T-helper 9 cell (primary cell): Measurements from ENCODE around the gene PLIN1.

Source experiments
- DNase-seq: peaks from one replicate; pipeline ENCODE4 v3.0.0-alpha.2; 2020

PLIN1 gene

GRCh38 chr15:89671687-89672086 is 7.5 kb downstream of the PLIN1 start:
- DNase-seq: no peak

DNA sequence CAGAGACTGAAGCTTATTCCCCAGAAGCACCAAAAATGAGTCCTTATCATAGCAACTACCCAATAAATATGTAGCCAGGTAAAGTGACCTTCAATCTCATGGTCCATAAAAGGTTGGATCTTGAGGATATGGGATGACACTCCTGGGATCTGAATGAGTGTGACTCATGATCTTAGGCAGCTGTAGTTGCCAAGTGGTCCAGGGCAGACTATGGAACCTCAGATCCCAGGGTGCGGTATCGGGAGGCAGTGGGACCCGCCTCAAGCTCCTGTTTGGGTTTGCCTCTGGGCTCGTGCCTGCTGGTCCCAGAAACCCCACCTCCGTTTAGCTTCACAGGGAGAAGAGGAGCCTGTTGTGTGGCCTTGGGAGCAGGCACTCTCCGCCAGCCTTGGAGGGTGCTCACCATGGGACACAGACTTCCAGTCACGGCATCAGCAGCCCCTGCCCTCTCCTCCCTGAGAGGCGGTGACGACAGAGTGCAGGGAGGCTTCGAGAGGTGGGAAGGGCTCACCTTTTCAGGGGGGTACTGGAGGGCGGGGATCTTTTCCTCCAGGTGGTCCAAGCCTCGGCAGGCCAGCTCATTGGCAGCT is 8.1 kb downstream of the PLIN1 start:
- no peak for DNase-seq

- DNase-seq: no peak
Observed at GRCh38 chr15:89669941-89670340, 9.2 kb downstream of the PLIN1 start.

GRCh38 chr15:89669309-89669865 is 9.8 kb downstream of the PLIN1 start:
- no peak for DNase-seq

DNA sequence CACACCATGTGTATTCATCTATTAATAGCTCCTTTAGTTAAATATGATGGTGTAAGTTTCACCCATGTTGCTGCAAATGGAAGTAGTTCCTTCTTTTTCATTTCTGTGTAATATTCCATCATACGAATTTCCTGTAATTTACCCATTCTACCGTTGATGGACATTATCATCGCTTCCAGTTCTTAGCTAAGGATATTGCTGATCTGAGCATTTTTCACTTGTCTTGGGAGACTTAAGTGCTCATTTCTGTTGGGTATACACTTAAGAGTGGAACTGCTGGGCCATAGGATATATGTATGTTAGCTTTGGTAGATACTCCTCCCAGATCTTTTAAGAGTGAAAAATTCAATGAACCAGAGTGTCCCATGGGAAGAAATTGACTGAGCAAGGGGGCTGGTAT is 11.0 kb downstream of the PLIN1 start:
- no peak for DNase-seq

- no peak for DNase-seq
Observed at GRCh38 chr15:89667706-89667960, 11.5 kb downstream of the PLIN1 start.

GRCh38 chr15:89666858-89667705 is 12.1 kb downstream of the PLIN1 start:
- DNase-seq: no peak

DNA sequence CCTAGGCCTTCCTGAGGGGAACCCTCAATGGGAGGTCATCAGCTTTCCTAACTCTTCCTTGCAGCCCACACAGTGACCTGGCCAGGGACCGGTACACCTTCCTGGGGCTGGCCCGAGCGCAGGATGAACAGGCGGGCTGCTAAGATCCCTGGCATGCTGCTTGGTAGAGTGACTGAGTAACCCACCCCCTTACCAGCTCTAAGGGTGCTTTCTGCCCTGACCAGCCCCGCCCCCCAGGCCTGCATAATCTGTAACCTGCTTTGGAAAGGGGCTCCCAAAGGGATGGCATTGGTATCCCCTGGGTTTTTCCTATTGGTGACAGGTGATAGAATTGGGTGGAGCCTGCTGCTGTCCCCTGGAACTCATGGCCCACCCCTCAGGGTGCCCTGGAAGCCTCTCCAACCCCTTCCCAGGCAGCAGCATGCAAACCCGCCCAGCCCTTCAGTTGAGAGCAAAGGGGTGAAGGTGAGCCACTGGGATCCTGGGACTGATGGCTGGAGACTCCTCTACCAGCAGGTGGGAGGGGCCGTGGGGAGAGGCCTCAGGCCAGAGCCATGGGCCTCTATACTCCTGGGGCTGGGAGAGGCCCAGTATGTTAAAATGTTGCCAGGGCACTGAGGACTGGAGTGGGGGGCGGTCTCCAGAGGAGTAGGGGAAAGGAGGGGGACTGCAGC is 12.8 kb downstream of the PLIN1 start:
- DNase-seq: no peak

DNA sequence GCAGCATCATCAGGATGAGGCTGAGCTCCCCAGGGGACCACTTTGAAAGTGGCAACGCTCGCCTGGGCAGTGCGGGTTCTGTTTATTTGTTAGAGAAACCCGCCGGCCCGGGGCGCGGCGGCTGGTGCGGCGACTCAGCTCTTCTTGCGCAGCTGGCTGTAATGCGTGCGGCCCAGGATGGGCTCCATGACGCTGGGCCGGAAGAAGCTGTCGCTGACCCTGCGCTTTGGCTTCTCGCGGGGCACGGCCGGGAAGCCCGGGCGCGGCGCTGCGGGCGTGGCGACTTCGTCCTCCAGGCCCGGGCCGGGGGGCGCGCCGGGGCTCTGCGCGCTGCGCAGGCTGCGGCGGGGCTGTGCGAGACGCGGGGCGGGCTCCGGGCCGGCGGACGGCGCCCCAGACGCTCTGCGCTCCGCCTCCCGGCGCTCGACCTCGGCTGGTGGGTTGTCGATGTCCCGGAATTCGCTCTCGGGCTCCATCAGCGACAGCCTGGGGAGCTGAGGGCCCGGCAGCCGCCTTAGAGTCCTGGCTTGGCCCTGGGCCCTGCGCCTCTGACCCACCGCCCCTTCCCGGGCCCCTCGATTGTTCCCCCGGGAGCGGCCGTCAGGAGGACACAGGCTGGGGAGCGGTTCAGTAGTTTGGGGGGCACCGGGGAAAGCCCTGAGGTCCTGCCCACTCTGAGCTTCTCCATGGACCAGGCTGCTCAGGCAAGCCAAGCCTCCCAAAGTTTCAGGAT is 13.6 kb downstream of the PLIN1 start:
- DNase-seq: no peak

GRCh38 chr15:89664441-89665350 is 14.5 kb downstream of the PLIN1 start:
- DNase-seq: no peak

DNA sequence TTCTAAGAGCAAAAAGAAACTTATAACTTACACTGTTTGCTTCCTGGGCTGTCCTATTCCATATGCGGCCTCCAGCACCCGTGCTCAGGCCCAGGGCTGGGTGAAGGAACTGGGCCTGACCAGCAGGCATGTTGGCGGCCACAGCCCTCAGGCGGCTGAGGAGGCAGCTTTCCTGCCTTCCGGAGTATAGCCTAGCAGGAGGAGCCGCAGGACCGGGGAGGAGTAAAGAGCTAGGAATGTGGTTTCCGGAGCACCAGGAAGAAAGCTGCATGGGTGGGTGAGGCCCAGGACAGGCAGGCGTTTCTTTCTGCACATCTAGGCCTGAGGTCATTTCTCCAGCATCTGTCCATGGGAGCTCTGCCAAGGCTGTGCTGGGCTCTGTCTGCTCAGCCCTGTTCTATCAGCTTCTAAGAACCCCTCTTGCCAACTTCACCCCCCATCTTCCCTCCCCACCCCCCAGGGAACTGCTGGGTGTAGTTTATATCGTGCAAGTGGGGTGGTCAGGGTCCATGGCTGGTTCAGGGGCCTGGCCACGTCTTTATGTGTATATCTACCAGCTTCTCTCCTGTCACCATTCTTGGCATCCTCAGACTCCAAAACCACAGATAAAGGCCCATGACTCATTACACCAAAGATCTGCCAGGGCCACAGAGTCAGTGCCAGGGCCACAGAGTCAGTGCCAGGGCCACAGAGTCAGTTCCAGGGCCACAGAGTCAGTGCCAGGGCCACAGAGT is 16.1 kb downstream of the PLIN1 start:
- no peak for DNase-seq

DNA sequence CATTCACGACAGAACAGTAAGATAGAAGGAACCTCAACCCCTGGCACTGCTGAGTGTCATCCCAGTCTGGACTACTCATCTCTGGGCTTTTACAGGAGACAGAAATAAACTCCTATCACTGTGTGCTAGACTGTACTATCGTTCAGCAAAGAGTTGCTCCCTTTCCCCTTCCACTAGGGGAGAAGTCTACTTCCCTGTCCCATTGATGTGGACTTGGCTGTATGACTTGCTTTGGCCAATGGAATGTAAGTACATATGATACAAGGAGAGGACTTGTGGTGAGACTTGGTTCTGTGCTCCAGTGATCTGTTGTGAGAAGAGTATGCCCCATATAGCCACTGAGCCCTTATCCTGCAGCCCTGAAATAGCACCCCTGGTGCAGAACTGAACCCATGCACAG is 18.6 kb downstream of the PLIN1 start:
- DNase-seq: no peak

DNA sequence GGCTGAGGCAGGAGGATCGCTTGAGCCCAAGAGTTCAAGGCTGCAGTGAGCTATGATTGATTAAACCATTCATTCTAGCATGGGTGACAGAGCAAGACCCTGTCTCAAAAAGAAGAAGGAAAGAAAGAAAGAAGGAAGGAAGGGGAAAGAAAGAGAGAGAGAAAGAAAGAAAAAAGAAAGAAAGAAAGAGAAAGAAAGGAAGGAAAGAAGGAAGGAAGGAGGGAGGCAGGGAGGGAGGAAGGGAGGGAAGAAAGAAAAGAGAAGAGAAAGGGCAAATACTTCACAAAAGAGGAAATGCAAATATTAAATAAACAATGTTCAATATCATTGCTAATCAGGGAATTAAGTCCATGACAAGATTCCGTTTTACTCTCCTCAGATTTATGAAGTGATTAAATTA is 19.9 kb downstream of the PLIN1 start:
- DNase-seq: no peak

DNA sequence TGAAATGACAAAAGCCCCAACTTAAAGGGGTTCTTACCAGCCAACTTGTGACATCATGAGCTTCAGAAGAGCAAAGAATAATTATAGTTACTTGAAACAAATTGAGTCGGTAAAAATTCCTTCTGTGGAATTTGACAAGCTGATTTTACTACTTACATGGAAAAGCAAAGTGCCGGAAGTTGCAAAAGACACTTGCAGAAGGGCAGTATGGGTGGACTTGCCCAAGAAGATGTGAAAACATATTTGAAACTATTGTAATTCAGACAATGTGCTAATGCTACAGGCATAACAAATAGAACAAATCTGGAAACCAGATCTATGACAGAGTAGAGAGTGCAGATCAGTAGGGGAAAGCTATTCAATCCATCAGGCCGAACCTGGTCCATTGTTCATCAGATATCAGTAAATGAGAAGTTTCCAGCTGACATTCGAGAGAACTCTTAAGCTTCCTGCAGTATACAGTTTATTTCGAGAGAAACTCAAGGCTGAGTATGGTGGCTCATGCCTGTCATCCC is 21.4 kb downstream of the PLIN1 start:
- DNase-seq: no peak

DNA sequence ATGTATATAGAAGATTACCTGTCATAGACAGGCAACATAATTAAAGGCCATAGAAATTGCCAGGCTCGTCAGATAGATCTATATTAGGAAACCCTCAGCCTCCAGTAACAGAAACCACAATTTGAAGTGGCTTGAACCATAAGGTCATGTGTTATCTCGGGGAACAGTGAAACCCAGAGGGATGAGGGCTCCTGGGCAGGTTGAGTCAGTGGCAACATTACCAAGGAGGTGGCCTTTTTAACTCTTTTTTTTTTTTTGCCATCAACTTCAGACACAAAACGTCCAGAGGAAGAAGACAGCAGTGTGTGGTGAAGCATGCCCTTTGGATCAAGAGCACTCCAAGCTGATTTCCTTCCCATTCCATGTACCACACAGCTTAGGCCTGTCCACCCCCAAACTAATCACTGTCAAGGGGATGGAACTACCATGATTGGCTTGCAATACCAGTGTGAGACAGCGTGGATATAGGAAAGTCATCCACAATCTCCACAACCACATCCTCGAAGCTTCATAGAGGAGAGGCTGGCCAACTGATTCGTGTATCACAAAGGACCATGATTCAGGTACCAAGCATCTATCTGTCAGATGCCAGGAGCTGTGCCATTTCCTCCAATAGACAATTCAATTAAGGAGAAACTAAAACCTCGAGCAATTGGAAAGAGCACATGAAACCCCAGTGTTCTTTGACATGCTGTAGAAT is 22.9 kb downstream of the PLIN1 start:
- DNase-seq: no peak

GRCh38 chr15:89654847-89655805 is 24.0 kb downstream of the PLIN1 start, which contains the start of gene KIF7:
Gene KIF7, minus strand, starts transcription at chr15:89655467. Its CDS starts 2,537 bp downstream, at chr15:89652930.
- DNase-seq: no peak

GRCh38 chr15:89654301-89654761 is 24.8 kb downstream of the PLIN1 start:
- DNase-seq: no peak

GRCh38 chr15:89653578-89653977 is 25.6 kb downstream of the PLIN1 start:
- no peak for DNase-seq

GRCh38 chr15:89652666-89653065 is 26.5 kb downstream of the PLIN1 start:
- DNase-seq: no peak
